ENCODE measurements around the gene FHL3. TPM values are rescaled to one million over a fixed set of nuclear protein-coding genes. Genes with fewer than 3 reads are reported as not detected.

FHL3 gene
- total and polyA plus RNA-seq, 9 of the 15 experiments (the other 6 are each of a cell fraction or from before 2014, with no cell fraction given), result 6.1 to 144 (median 34.1) TPM

GRCh38 chr1:38013227-38013622, 7.9 kb upstream of the FHL3 start (continued):
- no peak for TF ChIP-seq E2F8 (IDR thresholded peaks at IDR 0.05; ENCODE audit: low read depth, partially characterized antibody)
- TF ChIP-seq KDM5B (IDR thresholded peaks at IDR 0.05; ENCODE audit: insufficient replicate concordance, low read depth, low read length), result no peak
- no peak for TF ChIP-seq XRCC4 (IDR thresholded peaks at IDR 0.05; ENCODE audit: extremely low read depth, insufficient read depth, insufficient read length)
- TF ChIP-seq DNMT1 (IDR thresholded peaks at IDR 0.05), result no peak
- no peak for TF ChIP-seq CC2D1A (IDR thresholded peaks at IDR 0.05)
- no peak for TF ChIP-seq EP300 (IDR thresholded peaks at IDR 0.05; ENCODE audit: low read length)
- no peak for TF ChIP-seq PRMT5 (CRISPR knock-in tag; IDR thresholded peaks at IDR 0.05)
- no peak for TF ChIP-seq ZFPM2 (CRISPR knock-in tag; IDR thresholded peaks at IDR 0.05)
- no peak for TF ChIP-seq ZNF277 (CRISPR knock-in tag; IDR thresholded peaks at IDR 0.05; ENCODE audit: borderline replicate concordance)
- no peak for TF ChIP-seq HCFC1 (IDR thresholded peaks at IDR 0.05; ENCODE audit: low read depth, low read length)
- peak; percentile 79; the same call in 1 of the 2 replicates for TF ChIP-seq ZBTB1 (CRISPR knock-in tag; IDR thresholded peaks at IDR 0.05; ENCODE audit: borderline replicate concordance, low read depth)
- 0 out of 2 replicates have a peak, but pooled peaks have one; percentile 2 for TF ChIP-seq PHTF2 (CRISPR knock-in tag; IDR thresholded peaks at IDR 0.05)
- TF ChIP-seq E2F1 (CRISPR knock-in tag; IDR thresholded peaks at IDR 0.05), result no peak
- TF ChIP-seq SRSF1 (IDR thresholded peaks at IDR 0.05; ENCODE audit: low read depth, low read length), result no peak
- TF ChIP-seq SMARCE1 (IDR thresholded peaks at IDR 0.05), result no peak
- TF ChIP-seq EGR1 (conservative IDR thresholded peaks at IDR 0.05), result no peak
- no peak for TF ChIP-seq CHD2 (IDR thresholded peaks at IDR 0.05; ENCODE audit: low read depth, low read length)
- no peak for TF ChIP-seq DDX20 (tag; IDR thresholded peaks at IDR 0.05; ENCODE audit: low read depth)
- no peak for TF ChIP-seq SRSF7 (optimal IDR thresholded peaks at IDR 0.05; ENCODE audit: low read depth, low read length)
- TF ChIP-seq FUS (optimal IDR thresholded peaks at IDR 0.05; ENCODE audit: low read depth, low read length), result no peak
- TF ChIP-seq IRF9 (tag; IDR thresholded peaks at IDR 0.05), result peak; percentile 50; the same call in 1 of the 2 replicates
- no peak for TF ChIP-seq HEY1 (CRISPR knock-in tag; IDR thresholded peaks at IDR 0.05; ENCODE audit: borderline replicate concordance)
- TF ChIP-seq SMAD1 (IDR thresholded peaks at IDR 0.05; ENCODE audit: low read depth, low read length, partially characterized antibody), result no peak
- no peak for TF ChIP-seq NFRKB (IDR thresholded peaks at IDR 0.05; ENCODE audit: low read depth)
- TF ChIP-seq JUND (IDR thresholded peaks at IDR 0.05; ENCODE audit: borderline replicate concordance, low read depth, low read length), result no peak
- no peak for TF ChIP-seq JUND (tag; IDR thresholded peaks at IDR 0.05; ENCODE audit: borderline replicate concordance, low read depth, low read length)
